Hepatocyte (in vitro differentiated cells): Measurements from ENCODE around the gene TENM4. TPM values are rescaled to one million over a fixed set of nuclear protein-coding genes. Genes with fewer than 3 reads are reported as not detected.

ENCODE experiments used
- DNase-seq: peaks from one replicate; pipeline ENCODE4 v3.0.0-alpha.2; 2016; ENCODE audit warnings: low spot score
- H2AFZ ChIP-seq: fragments of 200-600 bp; sonication (generic); 2 replicates; pipeline ENCODE4 v1.6.0; 2016; ENCODE audit warnings: antibody characterized with exemption, mild to moderate bottlenecking
- H3K27ac ChIP-seq: fragments of 200-600 bp; sonication (generic); 2 replicates; pipeline ENCODE4 v1.5.1; 2016; ENCODE audit warnings: mild to moderate bottlenecking
- H3K27me3 ChIP-seq: fragments of 200-600 bp; sonication (generic); 2 replicates; pipeline ENCODE4 v1.6.1; 2016
- H3K36me3 ChIP-seq: fragments of 200-600 bp; sonication (generic); replicated peaks from 2 replicates; pipeline ENCODE4 v1.5.1; 2016; ENCODE audit warnings: low read depth; ENCODE audit not compliant: insufficient read depth
- H3K4me1 ChIP-seq: fragments of 200-600 bp; sonication (generic); 2 replicates; pipeline ENCODE4 v1.5.1; 2016; ENCODE audit warnings: mild to moderate bottlenecking, moderate library complexity; ENCODE audit not compliant: insufficient read depth
- H3K4me2 ChIP-seq: fragments of 200-600 bp; sonication (generic); 2 replicates; pipeline ENCODE4 v1.6.0; 2016
- H3K4me3 ChIP-seq: fragments of 200-600 bp; sonication (generic); 2 replicates; pipeline ENCODE4 v1.5.1; 2016; ENCODE audit warnings: mild to moderate bottlenecking
- H3K79me2 ChIP-seq: fragments of 200-600 bp; sonication (generic); 2 replicates; pipeline ENCODE4 v1.6.0; 2017; ENCODE audit warnings: mild to moderate bottlenecking
- H3K9me2 ChIP-seq: fragments of 200-600 bp; sonication (generic); replicated peaks from 2 replicates; pipeline ENCODE4 v1.6.0; 2017; ENCODE audit warnings: mild to moderate bottlenecking; ENCODE audit not compliant: insufficient read depth
- H3K9me3 ChIP-seq: fragments of 200-600 bp; sonication (generic); 2 replicates; pipeline ENCODE4 v1.5.1; 2016; ENCODE audit warnings: low read depth, mild to moderate bottlenecking
- H4K20me1 ChIP-seq: fragments of 200-600 bp; sonication (generic); 2 replicates; pipeline ENCODE4 v1.6.0; 2016; ENCODE audit warnings: mild to moderate bottlenecking; ENCODE audit not compliant: insufficient read depth, poor library complexity, severe bottlenecking
- CTCF ChIP-seq: fragments of 200-600 bp; sonication (generic); IDR thresholded peaks from 2 replicates; pipeline ENCODE4 v1.5.1; 2016; ENCODE audit warnings: antibody characterized with exemption, mild to moderate bottlenecking; ENCODE audit not compliant: poor library complexity
- EZH2 ChIP-seq: fragments of 200-600 bp; sonication (generic); IDR thresholded peaks from 2 replicates; pipeline ENCODE4 v1.6.1; 2016; ENCODE audit warnings: antibody characterized with exemption, mild to moderate bottlenecking, borderline replicate concordance
- EZH2phosphoT487 ChIP-seq: fragments of 200-600 bp; sonication (generic); IDR thresholded peaks from one replicate; pipeline ENCODE4 v1.6.1; 2018; ENCODE audit warnings: antibody characterized with exemption, mild to moderate bottlenecking, low read depth, moderate library complexity; ENCODE audit not compliant: unreplicated experiment, severe bottlenecking
- WGBS: methylation state at CpG from one replicate; pipeline ENCODE4 v1.1.6; 2016; ENCODE audit warnings: low lambda C conversion rate; ENCODE audit errors: missing lambda C conversion rate; 5-methylcytosine and 5-hydroxymethylcytosine counted together
- polyA plus RNA-seq: library from polyadenylated mRNA; unstranded; fragments of >200 nt; fragmentation: Nextera tagmentation; extraction: Ambion mirVana; gene quantifications from 2 replicates; pipeline ENCODE4 v1.2.1, GENCODE V29; 2016
- total RNA-seq: library from RNA; depleted of rRNA; stranded (reverse); fragments of >200 nt; gene quantifications from 2 replicates; pipeline ENCODE4 v1.2.3, GENCODE V29; 2014

Gene TENM4
- total and polyA plus RNA-seq, 2 experiments from 2014 or later: 18.4 to 18.7 TPM

- Histone ChIP-seq H3K9me2 (no peaks in the 10 kb centered on the region), H4K20me1 (no peaks in the 10 kb centered on the region), H3K4me3 (no peak overlapping the region), H3K36me3 (no peaks in the 10 kb centered on the region), H3K27ac (no peak overlapping the region), H3K27me3 (no peaks in the 10 kb centered on the region), H3K79me2 (no peaks in the 10 kb centered on the region), H2AFZ (no peak overlapping the region), H3K4me1 (no peaks in the 10 kb centered on the region), H3K9me3 (no peaks in the 10 kb centered on the region), H3K4me2 (no peak overlapping the region)
- WGBS: 82% methylated on average over 10 of the region's 10 CpGs
- no peak for TF ChIP-seq EZH2phosphoT487
- TF ChIP-seq CTCF: no peak
- no peak for TF ChIP-seq EZH2
- no peak for DNase-seq
Observed at GRCh38 chr11:79221444-79222130, 219.2 kb downstream of the TENM4 start.

DNA sequence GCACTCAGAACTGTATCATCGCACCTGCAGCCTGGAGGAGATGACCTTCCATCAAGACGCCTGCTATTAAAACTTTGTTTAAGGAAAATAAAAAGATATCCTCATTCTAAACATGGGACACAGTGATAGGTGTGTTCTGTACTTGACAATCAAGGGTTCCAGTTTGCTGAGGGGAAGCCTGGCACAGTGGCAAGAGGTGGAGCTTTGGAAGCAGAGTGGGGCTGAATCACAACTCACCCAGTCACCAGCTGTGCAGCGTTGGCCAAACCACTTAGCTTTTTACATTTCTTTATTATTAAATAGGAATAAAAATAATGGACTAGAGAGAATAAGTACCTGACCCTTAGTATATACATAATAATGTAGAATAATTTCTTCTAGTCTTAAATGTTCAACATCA lies 220.7 kb downstream of the TENM4 start:
- no peaks in the 10 kb centered on the region for H3K9me3 ChIP-seq
- H4K20me1 ChIP-seq: no peaks in the 10 kb centered on the region
- no peaks in the 10 kb centered on the region for H3K36me3 ChIP-seq
- H3K9me2 ChIP-seq: no peaks in the 10 kb centered on the region
- no peak for TF ChIP-seq CTCF
- no peak for TF ChIP-seq EZH2phosphoT487
- no peak for TF ChIP-seq EZH2
- H3K27ac ChIP-seq: no peak overlapping the region
- WGBS: 97% methylated on average over 3 of the region's 3 CpGs
- no peaks in the 10 kb centered on the region for H3K4me1 ChIP-seq
- no peak overlapping the region for H3K4me2 ChIP-seq
- H2AFZ ChIP-seq: no peak overlapping the region
- no peaks in the 10 kb centered on the region for H3K79me2 ChIP-seq
- DNase-seq: no peak
- H3K27me3 ChIP-seq: no peaks in the 10 kb centered on the region
- H3K4me3 ChIP-seq: no peak overlapping the region

DNA sequence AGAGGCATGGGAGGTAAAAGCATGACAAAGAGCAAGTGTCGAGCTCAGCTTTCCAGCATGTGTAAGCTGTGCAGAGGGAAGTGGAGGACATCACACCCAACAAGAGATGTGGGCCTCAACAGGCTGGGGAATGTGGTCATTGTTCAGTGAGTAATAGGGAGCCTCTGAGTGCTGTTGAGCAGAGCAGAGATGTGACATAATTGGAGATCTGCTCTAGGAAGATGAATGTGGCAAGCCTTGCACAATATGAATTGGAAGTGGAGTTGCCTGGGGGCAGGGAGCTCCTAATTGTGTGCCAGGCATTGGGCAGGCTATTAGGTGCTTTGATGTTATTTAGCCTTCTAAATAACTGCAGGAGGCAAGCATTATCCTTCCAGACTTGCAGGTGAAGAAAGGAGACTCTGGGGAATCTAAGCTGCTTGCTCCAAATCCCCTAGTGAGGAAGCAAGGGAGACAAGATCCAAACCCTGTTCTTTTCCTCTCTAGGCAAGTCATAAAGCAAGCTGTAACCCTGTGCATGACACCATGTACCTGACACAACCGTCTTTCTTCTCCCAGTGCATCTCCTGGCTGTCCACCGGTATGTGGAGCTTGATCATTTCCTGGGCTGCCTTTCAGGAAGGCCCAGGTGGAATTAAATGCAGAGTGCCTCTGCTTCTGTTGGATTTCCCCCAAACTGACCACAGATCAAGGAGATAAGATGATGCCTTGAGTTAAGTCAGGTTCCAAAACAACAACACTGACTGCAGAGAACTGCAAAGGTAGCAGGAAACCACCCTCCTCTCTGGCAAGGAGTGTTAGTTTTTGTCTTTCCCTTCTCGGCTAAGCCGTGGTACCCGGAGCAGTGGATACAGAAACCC lies 221.4 kb downstream of the TENM4 start:
- H3K79me2 ChIP-seq: no peaks in the 10 kb centered on the region
- no peak overlapping the region for H2AFZ ChIP-seq
- WGBS: 80% methylated on average over 6 of the region's 6 CpGs

More for the DNA sequence above, 221.4 kb downstream of the TENM4 start:
- Histone ChIP-seq H3K4me3 (no peak overlapping the region), H4K20me1 (no peaks in the 10 kb centered on the region), H3K9me2 (no peaks in the 10 kb centered on the region), H3K27ac (no peak overlapping the region), H3K27me3 (no peaks in the 10 kb centered on the region), H3K36me3 (no peaks in the 10 kb centered on the region), H3K9me3 (no peaks in the 10 kb centered on the region), H3K4me2 (no peak overlapping the region), H3K4me1 (no peaks in the 10 kb centered on the region)
- no peak for DNase-seq
- TF ChIP-seq CTCF (no peak), EZH2 (no peak), EZH2phosphoT487 (no peak)
